ENCODE measurements around the gene RASGRF2. TPM values are rescaled to one million over a fixed set of nuclear protein-coding genes. Genes with fewer than 3 reads are reported as not detected.

Gene RASGRF2
- total and polyA plus RNA-seq, 9 of the 15 experiments (the other 6 are each of a cell fraction or from before 2014, with no cell fraction given): 0.01 to 0.22 (median 0.08) TPM; not detected in 2

DNA sequence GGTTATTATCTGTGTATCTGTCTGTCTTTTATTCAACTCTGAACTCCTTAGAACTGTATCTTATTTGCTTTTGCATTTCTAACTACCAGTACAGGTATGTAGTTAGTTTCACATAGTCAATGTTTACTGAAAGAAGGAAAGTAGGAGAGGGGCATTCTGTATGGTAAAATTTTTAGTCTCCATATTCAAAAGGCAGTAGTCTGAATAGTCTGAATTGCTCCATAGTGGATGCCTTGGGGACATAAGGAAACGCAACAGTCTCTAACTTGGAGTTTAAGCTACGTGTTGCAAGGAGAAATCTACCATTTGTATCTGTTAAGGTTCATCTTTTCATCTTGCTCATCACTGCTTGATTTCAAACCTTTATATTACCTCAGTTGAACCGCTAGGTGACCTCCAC is 26.2 kb downstream of the RASGRF2 start:
- CTCF ChIA-PET (ENCODE audit: low intra/inter-chr PET ratio): no interaction called here
- Histone ChIP-seq H3K79me2 (ENCODE audit: control insufficient read depth, insufficient read depth, low read length) (no peaks in the 10 kb centered on the region), H3K36me3 (ENCODE audit: control insufficient read depth, insufficient read depth, low read length) (no peaks in the 10 kb centered on the region), H3K27ac (ENCODE audit: extremely low read depth, low read depth, low read length) (no peak overlapping the region), H3K9me3 (replicated peaks; ENCODE audit: control insufficient read depth, insufficient read depth, low read depth, low read length) (no peaks in the 10 kb centered on the region), H3K4me2 (ENCODE audit: insufficient read depth, low read length) (no peak overlapping the region), H3K4me1 (replicated peaks in 1 of 2; ENCODE audit: control insufficient read depth in 2 of 2, insufficient read depth in 2 of 2, low read length in 2 of 2) (no peaks in the 10 kb centered on the region), H3K4me3 (no peak overlapping the region), H3K9me1 (ENCODE audit: control insufficient read depth, insufficient read depth, low read length) (no peaks in the 10 kb centered on the region), H3K27me3 (ENCODE audit: control insufficient read depth in 2 of 2, insufficient read depth in 2 of 2, low read length in 2 of 2) (peaks cover 2 to 15% of the 10 kb centered on the region in 2 experiments; a peak in 3 of 5 replicates), H4K20me1 (replicated peaks; ENCODE audit: control insufficient read depth, insufficient read depth, low read length) (no peaks in the 10 kb centered on the region), H3K9ac (ENCODE audit: insufficient read depth in 1 of 2, low read depth in 2 of 2, low read length in 2 of 2) (no peak overlapping the region), H2AFZ (ENCODE audit: low read depth, low read length) (no peak overlapping the region)
- TF ChIP-seq PYGO2 (tag; IDR thresholded peaks at IDR 0.05) (no peak), POLR3G (IDR thresholded peaks at IDR 0.05; ENCODE audit: extremely low read depth, insufficient read length, insufficient replicate concordance) (no peak), ZBTB8A (IDR thresholded peaks at IDR 0.05; ENCODE audit: partially characterized antibody) (no peak), ZNF583 (CRISPR knock-in tag; IDR thresholded peaks at IDR 0.05) (no peak), NR2F6 (CRISPR knock-in tag; IDR thresholded peaks at IDR 0.05) (no peak), ZNF79 (CRISPR knock-in tag; IDR thresholded peaks at IDR 0.05; ENCODE audit: low read depth) (no peak), XRCC4 (IDR thresholded peaks at IDR 0.05; ENCODE audit: extremely low read depth, insufficient read depth, insufficient read length) (no peak), ZNF324 (CRISPR knock-in tag; IDR thresholded peaks at IDR 0.05) (no peak), CAMTA2 (CRISPR knock-in tag; conservative IDR thresholded peaks at IDR 0.05) (no peak), MEF2D (tag; conservative IDR thresholded peaks at IDR 0.05; ENCODE audit: low read depth) (no peak), STAG1 (CRISPR knock-in tag; IDR thresholded peaks at IDR 0.05; ENCODE audit: borderline replicate concordance) (no peak)
- TF ChIP-seq, protein P1, sequence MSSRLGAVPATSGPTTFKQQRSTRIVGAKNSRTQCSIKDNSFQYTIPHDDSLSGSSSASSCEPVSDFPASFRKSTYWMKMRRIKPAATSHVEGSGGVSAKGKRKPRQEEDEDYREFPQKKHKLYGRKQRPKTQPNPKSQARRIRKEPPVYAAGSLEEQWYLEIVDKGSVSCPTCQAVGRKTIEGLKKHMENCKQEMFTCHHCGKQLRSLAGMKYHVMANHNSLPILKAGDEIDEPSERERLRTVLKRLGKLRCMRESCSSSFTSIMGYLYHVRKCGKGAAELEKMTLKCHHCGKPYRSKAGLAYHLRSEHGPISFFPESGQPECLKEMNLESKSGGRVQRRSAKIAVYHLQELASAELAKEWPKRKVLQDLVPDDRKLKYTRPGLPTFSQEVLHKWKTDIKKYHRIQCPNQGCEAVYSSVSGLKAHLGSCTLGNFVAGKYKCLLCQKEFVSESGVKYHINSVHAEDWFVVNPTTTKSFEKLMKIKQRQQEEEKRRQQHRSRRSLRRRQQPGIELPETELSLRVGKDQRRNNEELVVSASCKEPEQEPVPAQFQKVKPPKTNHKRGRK (tag; IDR thresholded peaks at IDR 0.05): no peak
- FAIRE-seq (no peak), ATAC-seq (no peak), DNase-seq (ENCODE audit: extremely low read depth in 1 of 4, low spot score in 3 of 4) (no peak)
- in situ Hi-C loops (cut with MboI) (no loop called here), intact Hi-C loops (cut with micrococcal nuclease) (no loop called here)
- POLR2A ChIA-PET: interaction anchor here (1.3 kb wide), 1 partner anchor 8 kb away, joined by 3 read pairs; no protein-coding TSS in a partner anchor
- WGBS (ENCODE audit: insufficient coverage, low coverage, missing lambda C conversion rate): 1% methylated on average over 3 of the region's 3 CpGs
- BruUV-seq (replicated peaks): no TSS peak

All from K562 (cell line).